ENCODE results near the gene CH25H. TPM values are rescaled to one million over a fixed set of nuclear protein-coding genes. Genes with fewer than 3 reads are reported as not detected.

CH25H gene
- polyA plus RNA-seq, 1 donor (not counting 4 experiments of a cell fraction or from before 2014, with no cell fraction given): 0.37 TPM

- no peaks in the 10 kb centered on the region for H4K20me1 ChIP-seq (ENCODE audit: control insufficient read depth, extremely low read depth, insufficient read depth, low read length)
- dilution Hi-C loops (cut with MboI; ENCODE audit: extremely low pct_ligation_motif_present, low sequenced_read_pairs): no loop called here
- H3K4me2 ChIP-seq (ENCODE audit: control insufficient read depth, extremely low read depth, insufficient read depth, low read depth, low read length): no peak overlapping the region
These were observed 33.4 kb upstream of the CH25H start for GRCh38 chr10:89240519-89240918.

GRCh38 chr10:89238956-89239644, 32.0 kb upstream of the CH25H start:
- H3K4me3 ChIP-seq (ENCODE audit: control insufficient read depth in 2 of 3, extremely low read depth in 1 of 3, insufficient read depth in 2 of 3, low read depth in 1 of 3, low read length in 3 of 3): no peak overlapping the region
- H3K36me3 ChIP-seq (ENCODE audit: control insufficient read depth in 2 of 2, extremely low read depth in 1 of 2, insufficient read depth in 2 of 2, low read length in 2 of 2): peaks cover 8 to 21% of the 10 kb centered on the region in 2 experiments
- FAIRE-seq (no peak), DNase-seq (ENCODE audit: low read depth, low spot score) (no peak)
- no peak overlapping the region for H3K4me2 ChIP-seq (ENCODE audit: control insufficient read depth, extremely low read depth, insufficient read depth, low read depth, low read length)
- H3K27ac ChIP-seq (ENCODE audit: control insufficient read depth, insufficient read depth, low read length): no peak overlapping the region
- TF ChIP-seq CTCF (optimal IDR thresholded peaks at IDR 0.05 in 1 of 3, IDR thresholded peaks at IDR 0.05 in 1 of 3, conservative IDR thresholded peaks at IDR 0.05 in 1 of 3; ENCODE audit: extremely low read depth in 1 of 3, insufficient read depth in 2 of 3, low read length in 3 of 3): no peak
- TF ChIP-seq EZH2 (IDR thresholded peaks at IDR 0.05; ENCODE audit: low read length): no peak
- no peak overlapping the region for H3K9ac ChIP-seq (ENCODE audit: control insufficient read depth, extremely low read depth, insufficient read depth, low read length)
- no peak overlapping the region for H2AFZ ChIP-seq (ENCODE audit: control insufficient read depth, low read length)
- dilution Hi-C loops (cut with MboI; ENCODE audit: extremely low pct_ligation_motif_present, low sequenced_read_pairs): no loop called here
- no peaks in the 10 kb centered on the region for H3K27me3 ChIP-seq (ENCODE audit: control insufficient read depth, extremely low read depth, insufficient read depth, low read length)
- peaks cover 19% of the 10 kb centered on the region for H3K4me1 ChIP-seq (ENCODE audit: control insufficient read depth, extremely low read depth, insufficient read depth, low read length)
- H3K79me2 ChIP-seq (ENCODE audit: control insufficient read depth, insufficient read depth, low read length): no peaks in the 10 kb centered on the region
- H4K20me1 ChIP-seq (ENCODE audit: control insufficient read depth, extremely low read depth, insufficient read depth, low read length): no peaks in the 10 kb centered on the region
- no peaks in the 10 kb centered on the region for H3K9me1 ChIP-seq (ENCODE audit: control insufficient read depth, extremely low read depth, insufficient read depth, low read length)
- H3K9me3 ChIP-seq (ENCODE audit: control insufficient read depth, low read depth, low read length): no peaks in the 10 kb centered on the region

More at GRCh38 chr10:89240519-89240918, 33.4 kb upstream of the CH25H start:
- H2AFZ ChIP-seq (ENCODE audit: control insufficient read depth, low read length): no peak overlapping the region
- DNase-seq (ENCODE audit: low read depth, low spot score): no peak
- no peaks in the 10 kb centered on the region for H3K9me1 ChIP-seq (ENCODE audit: control insufficient read depth, extremely low read depth, insufficient read depth, low read length)
- TF ChIP-seq EZH2 (IDR thresholded peaks at IDR 0.05; ENCODE audit: low read length) (no peak), CTCF (optimal IDR thresholded peaks at IDR 0.05 in 1 of 3, IDR thresholded peaks at IDR 0.05 in 1 of 3, conservative IDR thresholded peaks at IDR 0.05 in 1 of 3; ENCODE audit: extremely low read depth in 1 of 3, insufficient read depth in 2 of 3, low read length in 3 of 3) (no peak)
- no peaks in the 10 kb centered on the region for H3K9me3 ChIP-seq (ENCODE audit: control insufficient read depth, low read depth, low read length)
- H3K27me3 ChIP-seq (ENCODE audit: control insufficient read depth, extremely low read depth, insufficient read depth, low read length): no peaks in the 10 kb centered on the region
- H3K9ac ChIP-seq (ENCODE audit: control insufficient read depth, extremely low read depth, insufficient read depth, low read length): no peak overlapping the region
- no peaks in the 10 kb centered on the region for H3K79me2 ChIP-seq (ENCODE audit: control insufficient read depth, insufficient read depth, low read length)
- peaks cover 3 to 14% of the 10 kb centered on the region in 2 experiments for H3K36me3 ChIP-seq (ENCODE audit: control insufficient read depth in 2 of 2, extremely low read depth in 1 of 2, insufficient read depth in 2 of 2, low read length in 2 of 2)
- no peak overlapping the region for H3K4me3 ChIP-seq (ENCODE audit: control insufficient read depth in 2 of 3, extremely low read depth in 1 of 3, insufficient read depth in 2 of 3, low read depth in 1 of 3, low read length in 3 of 3)
- FAIRE-seq: no peak
- H3K27ac ChIP-seq (ENCODE audit: control insufficient read depth, insufficient read depth, low read length): no peak overlapping the region
- peaks cover 19% of the 10 kb centered on the region for H3K4me1 ChIP-seq (ENCODE audit: control insufficient read depth, extremely low read depth, insufficient read depth, low read length)
